B cell (primary cell): ENCODE data around the gene TADA3. TPM values are rescaled to one million over a fixed set of nuclear protein-coding genes. Genes with fewer than 3 reads are reported as not detected.
A peak's percentile ranks its signal among the peaks of the same experiment; 100 is the strongest.

Source experiments
- ATAC-seq: fragments of 200-7000 bp; cut with Tn5 transposase; one replicate; pipeline ENCODE4 v1.10.0; 2021; ENCODE audit warnings: low read depth, mild to moderate bottlenecking, moderate number of reproducible peaks, moderate library complexity
- CTCF ChIA-PET: fragments of 350-600 bp; sonication (Branson Sonifier 250); formaldehyde crosslinking; loops from one replicate; lab custom pipeline; 2021; ENCODE audit warnings: antibody characterized with exemption, inconsistent platforms; lab: Charles Lee
- POLR2A ChIA-PET: fragments of 350-600 bp; sonication (Branson Sonifier 250); formaldehyde crosslinking; loops from one replicate; lab custom pipeline; 2021; ENCODE audit warnings: antibody characterized with exemption; lab: Charles Lee
- DNase-seq: peaks from one replicate; pipeline ENCODE4 v3.0.0; 2013
- H2AFZ ChIP-seq: 2 replicates; pipeline ENCODE4 v1.6.1; 2012; ENCODE audit warnings: mild to moderate bottlenecking, low read depth, low read length; ENCODE audit not compliant: insufficient read depth, poor library complexity, severe bottlenecking
- H3K27ac ChIP-seq, 2 donors: 1 replicate in 1 of 2; 2 replicates in 1 of 2; pipeline ENCODE4 v1.5.1; 2012 to 2013; ENCODE audit warnings: low read length in 2 of 2, mild to moderate bottlenecking in 2 of 2, moderate library complexity in 1 of 2
- H3K27me3 ChIP-seq, 4 experiments: fragments of 200-600 bp in 1 of 4; sonication (generic) in 1 of 4; replicated peaks in 1 of 4; 1 replicate in 2 of 4; 2 replicates in 2 of 4; pipeline versions ENCODE4 v1.6.1 to v1.7.0; 2013 to 2016; ENCODE audit warnings: low read length in 3 of 4, mild to moderate bottlenecking in 2 of 4, mixed read lengths in 1 of 4, moderate library complexity in 1 of 4; ENCODE audit not compliant: insufficient read depth in 4 of 4, control insufficient read depth in 3 of 4; ENCODE audit errors: control extremely low read depth in 1 of 4
- H3K36me3 ChIP-seq, 2 experiments: replicated peaks in 1 of 2; 1 replicate in 1 of 2; 2 replicates in 1 of 2; pipeline versions ENCODE4 v1.6.1 to v1.7.1; 2013; ENCODE audit warnings: low read length in 1 of 2; ENCODE audit not compliant: insufficient read depth in 2 of 2, control insufficient read depth in 1 of 2; ENCODE audit errors: control extremely low read depth in 1 of 2, extremely low read depth in 1 of 2
- H3K4me1 ChIP-seq, 2 donors: fragments of 200-600 bp in 1 of 2; sonication (generic) in 1 of 2; 1 replicate in 1 of 2; 2 replicates in 1 of 2; pipeline versions ENCODE4 v1.5.1 to v1.6.1; 2013 to 2017; ENCODE audit warnings: low read length in 2 of 2; ENCODE audit not compliant: control insufficient read depth in 2 of 2, insufficient read depth in 2 of 2
- H3K4me2 ChIP-seq: replicated peaks from 2 replicates; pipeline ENCODE3; 2012; ENCODE audit warnings: mild to moderate bottlenecking, low read depth, low read length; ENCODE audit not compliant: poor library complexity, severe bottlenecking
- H3K4me3 ChIP-seq, 5 experiments: fragments of 200-600 bp in 1 of 5; sonication (generic) in 1 of 5; 1 replicate in 3 of 5; 2 replicates in 2 of 5; pipeline versions ENCODE4 v1.5.1 to v1.7.0; 2011 to 2016; ENCODE audit warnings: low read length in 4 of 5, mild to moderate bottlenecking in 4 of 5, low read depth in 2 of 5, control low read depth in 1 of 5, moderate library complexity in 1 of 5; ENCODE audit not compliant: insufficient read depth in 1 of 5; ENCODE audit errors: control extremely low read depth in 1 of 5, extremely low read depth in 1 of 5
- H3K79me2 ChIP-seq: fragments of 200-600 bp; sonication (generic); one replicate; pipeline ENCODE4 v1.6.0; 2016; ENCODE audit warnings: low read length; ENCODE audit not compliant: control insufficient read depth, insufficient read depth
- H3K9ac ChIP-seq: fragments of 200-600 bp; sonication (generic); 2 replicates; pipeline ENCODE4 v1.6.1; 2017; ENCODE audit warnings: mild to moderate bottlenecking, low read length, moderate library complexity
- H3K9me3 ChIP-seq, 3 donors: one replicate each; pipeline versions ENCODE4 v1.6.1 to v1.7.1; 2013; ENCODE audit warnings: low read length in 2 of 3; ENCODE audit not compliant: control insufficient read depth in 2 of 3, insufficient read depth in 1 of 3; ENCODE audit errors: control extremely low read depth in 1 of 3
- H4K20me1 ChIP-seq: 2 replicates; pipeline ENCODE4 v1.6.0; 2012; ENCODE audit warnings: mild to moderate bottlenecking, low read length; ENCODE audit not compliant: insufficient read depth, control insufficient read depth, poor library complexity, severe bottlenecking
- H3K27ac Mint-ChIP-seq: one replicate; pipeline ENCODE4 v1.8.0; 2021; ENCODE audit warnings: mixed read lengths
- H3K27me3 Mint-ChIP-seq: one replicate; pipeline ENCODE4 v1.8.0; 2021; ENCODE audit warnings: mixed read lengths
- H3K4me1 Mint-ChIP-seq: one replicate; pipeline ENCODE4 v1.8.0; 2021; ENCODE audit warnings: mixed read lengths
- H3K4me3 Mint-ChIP-seq: one replicate; pipeline ENCODE4 v1.8.0; 2021; ENCODE audit warnings: mixed read lengths
- H3K9me3 Mint-ChIP-seq: one replicate; pipeline ENCODE4 v1.8.0; 2022; ENCODE audit warnings: mixed read lengths; ENCODE audit not compliant: insufficient read depth
- EZH2 ChIP-seq: IDR thresholded peaks from 2 replicates; pipeline ENCODE4 v1.6.1; 2012; ENCODE audit warnings: borderline replicate concordance, low read depth, mild to moderate bottlenecking, moderate library complexity, low read length; ENCODE audit not compliant: insufficient read depth, poor library complexity, severe bottlenecking
- WGBS: methylation state at CpG from one replicate; pipeline ENCODE4 v1.1.5; 2013; ENCODE audit warnings: missing lambda C conversion rate; ENCODE audit not compliant: insufficient coverage; 5-methylcytosine and 5-hydroxymethylcytosine counted together
- intact Hi-C: fragments of 100-400 bp; cut with micrococcal nuclease; formaldehyde crosslinking; loops from one replicate; pipeline ENCODE4 v1.10.0; 2022
- polyA plus RNA-seq: library from polyadenylated mRNA; depleted of rRNA; stranded (reverse); fragments of >200 nt; gene quantifications from 2 replicates; pipeline ENCODE4 v1.2.3, GENCODE V29; 2012
- total RNA-seq, 2 donors: library from RNA; stranded (reverse); fragments of 120-200 nt in 1 of 2; gene quantifications; 1 replicate in 1 of 2; 2 replicates in 1 of 2; pipeline versions ENCODE4 v1.2.3 to v1.2.4, GENCODE V29; 2013 to 2022
- TF ChIP-seq, protein P1 (sequence below): fragments of 200-600 bp; IDR thresholded peaks from one replicate; pipeline ENCODE4 v1.8.0; 2022; ENCODE audit warnings: antibody characterized with exemption, mild to moderate bottlenecking

Gene TADA3
- total and polyA plus RNA-seq, 2 donors (not counting 1 experiment from before 2014, with no cell fraction given), result 45.4 to 45.6 TPM

DNA sequence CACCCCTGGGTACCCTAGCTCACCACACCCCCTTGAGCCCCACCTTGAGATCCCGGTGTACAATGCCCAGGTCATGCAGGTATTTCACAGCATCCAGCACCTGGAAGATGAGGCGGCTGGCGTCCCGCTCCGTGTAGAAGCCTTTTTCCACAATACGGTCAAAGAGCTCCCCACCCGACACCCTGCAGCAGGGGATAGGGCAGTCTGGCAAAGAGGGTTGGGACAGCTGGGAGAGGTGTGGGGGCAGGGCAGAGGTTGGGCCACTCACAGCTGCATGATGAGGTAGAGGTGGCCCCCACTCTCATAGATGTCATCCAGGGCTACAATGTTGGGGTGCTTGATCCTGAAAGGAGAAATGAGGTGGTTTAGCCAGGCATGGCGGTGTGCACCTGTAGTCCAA, 29.4 kb downstream of the TADA3 start:
- Histone ChIP-seq H3K4me3 (no peak overlapping the region), H2AFZ (no peak overlapping the region), H3K4me1 (no peaks in the 10 kb centered on the region), H3K79me2 (no peaks in the 10 kb centered on the region), H3K36me3 (peaks cover 5 to 23% of the 10 kb centered on the region in 2 experiments), H3K4me2 (no peak overlapping the region), H3K9me3 (peaks cover 0 to 3% (median 0%) of the 10 kb centered on the region in 3 donors), H3K27me3 (no peaks in the 10 kb centered on the region), H3K27ac (no peak overlapping the region), H4K20me1 (no peaks in the 10 kb centered on the region), H3K9ac (no peak overlapping the region)
- TF ChIP-seq EZH2, result no peak
- TF ChIP-seq, protein P1, sequence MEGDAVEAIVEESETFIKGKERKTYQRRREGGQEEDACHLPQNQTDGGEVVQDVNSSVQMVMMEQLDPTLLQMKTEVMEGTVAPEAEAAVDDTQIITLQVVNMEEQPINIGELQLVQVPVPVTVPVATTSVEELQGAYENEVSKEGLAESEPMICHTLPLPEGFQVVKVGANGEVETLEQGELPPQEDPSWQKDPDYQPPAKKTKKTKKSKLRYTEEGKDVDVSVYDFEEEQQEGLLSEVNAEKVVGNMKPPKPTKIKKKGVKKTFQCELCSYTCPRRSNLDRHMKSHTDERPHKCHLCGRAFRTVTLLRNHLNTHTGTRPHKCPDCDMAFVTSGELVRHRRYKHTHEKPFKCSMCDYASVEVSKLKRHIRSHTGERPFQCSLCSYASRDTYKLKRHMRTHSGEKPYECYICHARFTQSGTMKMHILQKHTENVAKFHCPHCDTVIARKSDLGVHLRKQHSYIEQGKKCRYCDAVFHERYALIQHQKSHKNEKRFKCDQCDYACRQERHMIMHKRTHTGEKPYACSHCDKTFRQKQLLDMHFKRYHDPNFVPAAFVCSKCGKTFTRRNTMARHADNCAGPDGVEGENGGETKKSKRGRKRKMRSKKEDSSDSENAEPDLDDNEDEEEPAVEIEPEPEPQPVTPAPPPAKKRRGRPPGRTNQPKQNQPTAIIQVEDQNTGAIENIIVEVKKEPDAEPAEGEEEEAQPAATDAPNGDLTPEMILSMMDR, result no peak
- no peak overlapping the region for H3K27ac Mint-ChIP-seq
- intact Hi-C loops, result no loop called here
- H3K27me3 Mint-ChIP-seq, result no peaks in the 10 kb centered on the region
- ChIA-PET POLR2A (no interaction called here), CTCF (interaction anchor here (1.4 kb wide), 1 partner anchor 19 kb away, joined by 3 read pairs; no protein-coding TSS in a partner anchor)
- no peaks in the 10 kb centered on the region for H3K9me3 Mint-ChIP-seq
- ATAC-seq (no peak), DNase-seq (no peak)
- no peak overlapping the region for H3K4me3 Mint-ChIP-seq
- H3K4me1 Mint-ChIP-seq, result no peaks in the 10 kb centered on the region
- WGBS, result 97% methylated on average over 7 of the region's 8 CpGs

DNA sequence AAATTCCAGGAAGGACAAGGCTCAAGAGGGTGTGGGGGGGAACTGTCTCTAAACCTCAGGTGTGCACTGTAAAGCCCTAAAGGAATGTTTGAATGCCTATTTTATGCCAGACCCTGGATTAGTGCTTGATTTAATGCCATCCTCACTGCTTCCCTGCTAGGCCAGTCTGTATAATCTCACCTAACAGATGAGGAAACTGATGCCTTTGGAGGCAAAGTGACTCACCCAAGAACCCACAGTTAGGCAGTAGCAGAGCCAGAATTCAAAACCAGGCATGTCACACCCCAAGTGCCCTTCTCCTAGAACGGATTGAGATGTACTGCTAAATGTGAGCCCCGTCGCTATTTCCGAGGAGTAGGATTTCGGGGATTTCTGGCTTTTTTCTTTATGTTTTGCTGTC, 30.4 kb downstream of the TADA3 start:
- CTCF ChIA-PET, result no interaction called here
- peaks cover 4% of the 10 kb centered on the region for H4K20me1 ChIP-seq
- H3K27ac ChIP-seq, result no peak overlapping the region
- no peak for DNase-seq
- peaks cover 0 to 3% (median 0%) of the 10 kb centered on the region in 3 donors for H3K9me3 ChIP-seq
- no peak overlapping the region for H3K9ac ChIP-seq
- Mint-ChIP-seq H3K4me3 (no peak overlapping the region), H3K27ac (peak overlapping the region; percentile 10), H3K4me1 (no peaks in the 10 kb centered on the region), H3K9me3 (no peaks in the 10 kb centered on the region), H3K27me3 (no peaks in the 10 kb centered on the region)
- intact Hi-C loops, result no loop called here
- no peak overlapping the region for H3K4me2 ChIP-seq
- H3K4me1 ChIP-seq, result no peaks in the 10 kb centered on the region
- H3K4me3 ChIP-seq, result no peak overlapping the region
- ATAC-seq, result no peak
- H3K36me3 ChIP-seq, result peaks cover 5 to 32% of the 10 kb centered on the region in 2 experiments
- TF ChIP-seq, protein P1, result no peak
- TF ChIP-seq EZH2, result no peak
- POLR2A ChIA-PET, result interaction anchor here (0.7 kb wide), 1 partner anchor 28 kb away, joined by 3 read pairs; no protein-coding TSS in a partner anchor
- WGBS, result 100% methylated on average over 5 of the region's 5 CpGs
- H3K79me2 ChIP-seq, result peaks cover 3% of the 10 kb centered on the region
- no peaks in the 10 kb centered on the region for H3K27me3 ChIP-seq
- H2AFZ ChIP-seq, result no peak overlapping the region
